IMR-90 (cell line): ENCODE measurements around the gene OR52B2. TPM values are rescaled to one million over a fixed set of nuclear protein-coding genes. Genes with fewer than 3 reads are reported as not detected.

Source experiments
- ATAC-seq: fragments of 200-7000 bp; cut with Tn5 transposase; 2 replicates; pipeline ENCODE4 v1.9.1; 2020; ENCODE audit warnings: low read depth, mild to moderate bottlenecking, moderate library complexity
- BruUV-seq: library from RNA; stranded (reverse); fragments of 400-500 nt; replicated peaks from 2 replicates; lab custom pipeline; 2021; lab: Mats Ljungman, UMichigan
- CTCF ChIA-PET: fragments of 300-600 bp; formaldehyde crosslinking; extraction: SDS; loops from one replicate; lab custom pipeline; 2021; ENCODE audit warnings: antibody characterized with exemption; lab: Yijun Ruan, JAX
- POLR2A ChIA-PET: fragments of 300-600 bp; sonication (Branson Sonifier 250); formaldehyde crosslinking; loops from one replicate; lab custom pipeline; 2022; ENCODE audit warnings: antibody characterized with exemption; ENCODE audit not compliant: unreplicated experiment; lab: Charles Lee
- DNase-seq: peaks from one replicate; pipeline ENCODE4 v3.0.0; 2013
- H2AFZ ChIP-seq: replicated peaks from 2 replicates; pipeline ENCODE3; 2013; ENCODE audit warnings: low read length, mild to moderate bottlenecking; ENCODE audit not compliant: poor library complexity
- H2AK5ac ChIP-seq: 2 replicates; pipeline ENCODE4 v1.6.1; 2013; ENCODE audit warnings: low read depth, low read length, inconsistent platforms
- H2AK9ac ChIP-seq: replicated peaks from 2 replicates; pipeline ENCODE3; 2013; ENCODE audit warnings: mild to moderate bottlenecking, low read depth, low read length, moderate library complexity; ENCODE audit not compliant: poor library complexity
- H2BK120ac ChIP-seq: 2 replicates; pipeline ENCODE4 v1.6.1; 2013; ENCODE audit warnings: low read depth, low read length, inconsistent platforms
- H2BK15ac ChIP-seq: 3 replicates; pipeline ENCODE4 v1.6.1; 2013; ENCODE audit warnings: low read depth, low read length, inconsistent platforms
- H2BK20ac ChIP-seq: 2 replicates; pipeline ENCODE4 v1.6.1; 2013; ENCODE audit warnings: low read depth, mild to moderate bottlenecking, inconsistent platforms, low read length, moderate library complexity
- H2BK5ac ChIP-seq: 2 replicates; pipeline ENCODE4 v1.6.1; 2013; ENCODE audit warnings: mild to moderate bottlenecking, low read depth, low read length, inconsistent platforms; ENCODE audit not compliant: poor library complexity, severe bottlenecking
- H3K14ac ChIP-seq: replicated peaks from 2 replicates; pipeline ENCODE4 v1.6.1; 2013; ENCODE audit warnings: low read depth, low read length, inconsistent platforms
- H3K18ac ChIP-seq: 2 replicates; pipeline ENCODE4 v1.6.1; 2013; ENCODE audit warnings: low read depth, low read length, control low read depth
- H3K23ac ChIP-seq: 2 replicates; pipeline ENCODE4 v1.6.1; 2013; ENCODE audit warnings: low read depth, low read length, inconsistent platforms
- H3K27ac ChIP-seq: 2 replicates; pipeline ENCODE4 v1.5.1; 2013; ENCODE audit warnings: mild to moderate bottlenecking, control low read depth, low read length; ENCODE audit not compliant: insufficient read depth
- H3K27me3 ChIP-seq: 2 replicates; pipeline ENCODE4 v1.6.1; 2013; ENCODE audit warnings: low read length; ENCODE audit not compliant: control insufficient read depth, insufficient read depth
- H3K36me3 ChIP-seq: 2 replicates; pipeline ENCODE4 v1.6.1; 2013; ENCODE audit warnings: low read length, mixed read lengths; ENCODE audit not compliant: control insufficient read depth, insufficient read depth
- H3K4ac ChIP-seq: 2 replicates; pipeline ENCODE4 v1.6.1; 2013; ENCODE audit warnings: low read depth, low read length, inconsistent platforms
- H3K4me1 ChIP-seq: 2 replicates; pipeline ENCODE4 v1.6.1; 2013; ENCODE audit warnings: low read length, mixed read lengths; ENCODE audit not compliant: control insufficient read depth, insufficient read depth
- H3K4me2 ChIP-seq: 2 replicates; pipeline ENCODE4 v1.6.1; 2013; ENCODE audit warnings: low read depth, mild to moderate bottlenecking, control low read depth, low read length, moderate library complexity
- H3K4me3 ChIP-seq: 2 replicates; pipeline ENCODE4 v1.5.1; 2013; ENCODE audit warnings: low read depth, mild to moderate bottlenecking, control low read depth, low read length, moderate library complexity; ENCODE audit not compliant: insufficient read depth
- H3K56ac ChIP-seq: 2 replicates; pipeline ENCODE4 v1.6.1; 2013; ENCODE audit warnings: low read length, inconsistent platforms; ENCODE audit not compliant: insufficient read depth; ENCODE audit errors: extremely low read depth
- H3K79me1 ChIP-seq, 2 experiments: 2 replicates each; pipeline ENCODE4 v1.6.1; 2013; ENCODE audit warnings: low read length in 2 of 2, inconsistent platforms in 1 of 2, low read depth in 1 of 2
- H3K9ac ChIP-seq: 2 replicates; pipeline ENCODE4 v1.6.1; 2013; ENCODE audit warnings: low read depth, low read length, control low read depth
- H3K9me1 ChIP-seq: 2 replicates; pipeline ENCODE4 v1.6.1; 2013; ENCODE audit warnings: low read length, inconsistent platforms; ENCODE audit not compliant: insufficient read depth
- H3K9me3 ChIP-seq: 2 replicates; pipeline ENCODE4 v1.6.1; 2013; ENCODE audit warnings: low read length; ENCODE audit not compliant: control insufficient read depth, insufficient read depth
- H4K20me1 ChIP-seq: 2 replicates; pipeline ENCODE4 v1.6.1; 2013; ENCODE audit warnings: low read length, inconsistent platforms; ENCODE audit not compliant: insufficient read depth
- H4K5ac ChIP-seq: 2 replicates; pipeline ENCODE4 v1.6.1; 2013; ENCODE audit warnings: mild to moderate bottlenecking, low read depth, low read length, control low read depth
- H4K8ac ChIP-seq, 2 experiments: 2 replicates each; pipeline ENCODE4 v1.6.1; 2013; ENCODE audit warnings: low read depth in 2 of 2, low read length in 2 of 2, control low read depth in 1 of 2, inconsistent platforms in 1 of 2
- H4K91ac ChIP-seq: 2 replicates; pipeline ENCODE4 v1.6.1; 2013; ENCODE audit warnings: low read depth, low read length, inconsistent platforms; ENCODE audit not compliant: insufficient read depth
- MAFK ChIP-seq: IDR thresholded peaks from 2 replicates; pipeline ENCODE4 v1.6.1; 2012; ENCODE audit warnings: low read depth, low read length, improper control_type of control experiment
- POLR2A ChIP-seq: IDR thresholded peaks from 2 replicates; pipeline ENCODE4 v1.6.1; 2012; ENCODE audit warnings: mild to moderate bottlenecking, low read depth, low read length
- WGBS, 2 experiments: methylation state at CpG; one replicate each; pipeline versions ENCODE4 v1.1.5 to v1.1.7; 2013; ENCODE audit warnings: missing lambda C conversion rate in 2 of 2; ENCODE audit not compliant: insufficient read length in 1 of 2; ENCODE audit errors: extremely low coverage in 2 of 2; 5-methylcytosine and 5-hydroxymethylcytosine counted together
- dilution Hi-C: fragments of 300-500 bp; cut with HindIII; formaldehyde crosslinking; loops from one replicate; pipeline ENCODE4 v1.14.3; 2018; ENCODE audit warnings: low sequenced_read_pairs; ENCODE audit not compliant: unreplicated experiment
- in situ Hi-C: fragments of 300-500 bp; cut with MboI; formaldehyde crosslinking; loops from 3 replicates; pipeline ENCODE4 v1.14.3; 2019; ENCODE audit warnings: low sequenced_read_pairs, inconsistent platforms, mixed read lengths
- intact Hi-C: fragments of 100-400 bp; cut with micrococcal nuclease; formaldehyde crosslinking; loops from 2 replicates; pipeline ENCODE4 v1.10.0; 2022
- polyA plus RNA-seq, 3 experiments: library from polyadenylated mRNA; depleted of rRNA; stranded (reverse); fragments of >200 nt; gene quantifications; 2 replicates each; pipeline ENCODE4 v1.2.3, GENCODE V29; 2012; ENCODE audit warnings: low replicate concordance in 1 of 3
- total RNA-seq: library from RNA; depleted of rRNA; stranded (reverse); fragments of >200 nt; gene quantifications from 2 replicates; pipeline ENCODE4 v1.2.3, GENCODE V29; 2012

The OR52B2 gene
- total and polyA plus RNA-seq, 2 of the 4 experiments (the other 2 are of a cell fraction), result not detected

GRCh38 chr11:6132431-6132830 lies 37.7 kb downstream of the OR52B2 start:
- no peak overlapping the region for H2BK120ac ChIP-seq
- no peak overlapping the region for H3K18ac ChIP-seq
- no peak overlapping the region for H3K56ac ChIP-seq
- ATAC-seq, result no peak
- H2BK15ac ChIP-seq, result no peak overlapping the region
- H3K9me1 ChIP-seq, result no peaks in the 10 kb centered on the region
- no peak overlapping the region for H3K4me2 ChIP-seq
- no CpG with 5 or more reads among the region's 1 CpG for WGBS, 2 experiments
- H2BK20ac ChIP-seq, result no peak overlapping the region
- H2AK5ac ChIP-seq, result no peak overlapping the region
- H3K14ac ChIP-seq, result no peak overlapping the region
- no peaks in the 10 kb centered on the region for H4K20me1 ChIP-seq
- H3K4me3 ChIP-seq, result no peak overlapping the region
- TF ChIP-seq POLR2A, result no peak
- TF ChIP-seq MAFK, result peak; percentile 88
- no peaks in the 10 kb centered on the region for H3K27me3 ChIP-seq
- ChIA-PET CTCF (no interaction called here), POLR2A (no interaction called here)
- no peak overlapping the region for H3K9ac ChIP-seq
- H3K27ac ChIP-seq, result no peak overlapping the region
- no peak overlapping the region for H4K8ac ChIP-seq
- no peak overlapping the region for H4K91ac ChIP-seq
- no peak overlapping the region for H2AFZ ChIP-seq
- H2BK5ac ChIP-seq, result no peak overlapping the region
- in situ Hi-C loops (no loop called here), intact Hi-C loops (no loop called here), dilution Hi-C loops (no loop called here)
- no peaks in the 10 kb centered on the region for H3K79me1 ChIP-seq
- DNase-seq, result no peak
- no peaks in the 10 kb centered on the region for H3K36me3 ChIP-seq
- H3K4ac ChIP-seq, result no peak overlapping the region
- no peaks in the 10 kb centered on the region for H3K4me1 ChIP-seq
- H4K5ac ChIP-seq, result no peak overlapping the region
- H2AK9ac ChIP-seq, result no peak overlapping the region
- BruUV-seq, result no TSS peak
- no peak overlapping the region for H3K23ac ChIP-seq
- no peaks in the 10 kb centered on the region; the same call in 1 of the 2 replicates for H3K9me3 ChIP-seq
